Uterus (tissue), 2 donors: ENCODE results near the gene NUDT13.
A peak's percentile ranks its signal among the peaks of the same experiment; 100 is the strongest.

Source experiments
- CTCF ChIP-seq, 4 experiments: fragments of 200-600 bp in 2 of 4; fragments of 450-650 bp in 2 of 4; sonication (generic) in 2 of 4; IDR thresholded peaks; one replicate each; pipeline ENCODE4 v1.5.1; 2016 to 2019; ENCODE audit warnings: antibody characterized with exemption in 4 of 4, mild to moderate bottlenecking in 2 of 4, moderate library complexity in 1 of 4
- POLR2A ChIP-seq, 2 donors: fragments of 450-650 bp; IDR thresholded peaks; one replicate each; pipeline ENCODE4 v1.6.1; 2016; ENCODE audit warnings: antibody characterized with exemption in 2 of 2, mild to moderate bottlenecking in 1 of 2, moderate library complexity in 1 of 2

GRCh38 chr10:73159038-73159648 lies 48.9 kb downstream of the NUDT13 start:
- TF ChIP-seq CTCF (IDR thresholded peaks at IDR 0.05) = peak; percentile 67 to 71 (median 68)
- no peak for TF ChIP-seq POLR2A (IDR thresholded peaks at IDR 0.05)
